WTC11 (cell line): ENCODE results near the gene CLDN6. TPM values are rescaled to one million over a fixed set of nuclear protein-coding genes. Genes with fewer than 3 reads are reported as not detected.

ENCODE experiments used
- ATAC-seq: fragments of 200-7000 bp; cut with Tn5 transposase; 2 replicates; pipeline ENCODE4 v1.10.0; 2021; ENCODE audit warnings: mild to moderate bottlenecking, moderate library complexity
- CTCF ChIA-PET: fragments of 300-600 bp; sonication (Branson Sonifier 250); formaldehyde crosslinking; loops from one replicate; lab custom pipeline; 2021; ENCODE audit warnings: antibody characterized with exemption; lab: Charles Lee
- POLR2A ChIA-PET: fragments of 350-600 bp; sonication (Branson Sonifier 250); formaldehyde crosslinking; loops from one replicate; lab custom pipeline; 2021; ENCODE audit warnings: antibody characterized with exemption; lab: Charles Lee
- DNase-seq: peaks from one replicate; pipeline ENCODE4 v3.0.0; 2021; ENCODE audit warnings: low spot score
- H3K27ac Mint-ChIP-seq: 2 replicates; pipeline ENCODE4 v1.8.0; 2021; ENCODE audit warnings: mixed read lengths
- H3K27me3 Mint-ChIP-seq: 2 replicates; pipeline ENCODE4 v1.8.0; 2021; ENCODE audit warnings: low read depth, mild to moderate bottlenecking, moderate library complexity, mixed read lengths
- H3K36me3 Mint-ChIP-seq: 2 replicates; pipeline ENCODE4 v1.8.0; 2021; ENCODE audit warnings: mixed read lengths
- H3K4me1 Mint-ChIP-seq: 2 replicates; pipeline ENCODE4 v1.8.0; 2022; ENCODE audit warnings: mixed read lengths
- H3K4me3 Mint-ChIP-seq: 2 replicates; pipeline ENCODE4 v1.8.0; 2021; ENCODE audit warnings: mild to moderate bottlenecking, moderate library complexity, mixed read lengths
- H3K9me3 Mint-ChIP-seq: 2 replicates; pipeline ENCODE4 v1.8.0; 2021; ENCODE audit warnings: mixed read lengths
- AFF4 ChIP-seq: sonication (generic); formaldehyde crosslinking; IDR thresholded peaks from 2 replicates; pipeline ENCODE4 v1.8.1; 2023; ENCODE audit warnings: mild to moderate bottlenecking, missing genetic modification reagents, borderline replicate concordance
- AR ChIP-seq: fragments of 250-450 bp; sonication (Bioruptor Pico); IDR thresholded peaks from 2 replicates; pipeline ENCODE4 v1.9.0; 2021; ENCODE audit warnings: mild to moderate bottlenecking
- ARID4B ChIP-seq: sonication (generic); formaldehyde crosslinking; IDR thresholded peaks from 2 replicates; pipeline ENCODE4 v1.8.0; 2023; ENCODE audit warnings: missing genetic modification reagents, mild to moderate bottlenecking, borderline replicate concordance
- CREB1 ChIP-seq: sonication (generic); formaldehyde crosslinking; IDR thresholded peaks from 2 replicates; pipeline ENCODE4 v1.8.0; 2023; ENCODE audit warnings: mild to moderate bottlenecking, missing genetic modification reagents
- EMX1 ChIP-seq: fragments of 250-450 bp; sonication (Bioruptor Pico); IDR thresholded peaks from 2 replicates; pipeline ENCODE4 v1.8.0; 2021; ENCODE audit warnings: mild to moderate bottlenecking
- FOXK1 ChIP-seq: sonication (generic); formaldehyde crosslinking; IDR thresholded peaks from 2 replicates; pipeline ENCODE4 v1.8.0; 2022; ENCODE audit warnings: mild to moderate bottlenecking, moderate library complexity, missing genetic modification reagents
- GTF2I ChIP-seq: fragments of 250-450 bp; sonication (Bioruptor Pico); conservative IDR thresholded peaks from 2 replicates; pipeline ENCODE4 v1.4.0; 2021; ENCODE audit warnings: mild to moderate bottlenecking
- HMGA2 ChIP-seq: fragments of 250-450 bp; sonication (Bioruptor Pico); IDR thresholded peaks from 2 replicates; pipeline ENCODE4 v1.4.0; 2021; ENCODE audit warnings: mild to moderate bottlenecking, moderate library complexity
- NFATC4 ChIP-seq: fragments of 250-450 bp; sonication (Bioruptor Pico); IDR thresholded peaks from 2 replicates; pipeline ENCODE4 v1.9.0; 2021; ENCODE audit warnings: mild to moderate bottlenecking
- NFYB ChIP-seq: sonication (generic); formaldehyde crosslinking; conservative IDR thresholded peaks from 2 replicates; pipeline ENCODE4 v1.8.0; 2022; ENCODE audit warnings: low read depth, missing genetic modification reagents
- PRRX2 ChIP-seq: fragments of 250-450 bp; sonication (Bioruptor Pico); IDR thresholded peaks from 2 replicates; pipeline ENCODE4 v1.8.0; 2021; ENCODE audit warnings: mild to moderate bottlenecking
- TCF7 ChIP-seq: sonication (generic); formaldehyde crosslinking; IDR thresholded peaks from 2 replicates; pipeline ENCODE4 v1.8.0; 2022; ENCODE audit warnings: mild to moderate bottlenecking, low read depth, missing genetic modification reagents, moderate library complexity
- USF2 ChIP-seq: sonication (generic); formaldehyde crosslinking; IDR thresholded peaks from 2 replicates; pipeline ENCODE4 v1.8.1; 2023; ENCODE audit warnings: mild to moderate bottlenecking, missing genetic modification reagents, moderate library complexity
- ZNF219 ChIP-seq: sonication (generic); formaldehyde crosslinking; IDR thresholded peaks from 2 replicates; pipeline ENCODE4 v1.8.0; 2023; ENCODE audit warnings: missing genetic modification reagents, mild to moderate bottlenecking, borderline replicate concordance
- ZNF396 ChIP-seq: fragments of 250-450 bp; sonication (Bioruptor Pico); IDR thresholded peaks from 2 replicates; pipeline ENCODE4 v1.8.0; 2021; ENCODE audit warnings: mild to moderate bottlenecking, moderate library complexity, borderline replicate concordance
- total RNA-seq: library from RNA; stranded (reverse); gene quantifications from 3 replicates; pipeline ENCODE4 v1.2.3, GENCODE V29; 2021
- TF ChIP-seq, protein P1 (sequence below): sonication (generic); formaldehyde crosslinking; IDR thresholded peaks from 2 replicates; pipeline ENCODE4 v1.8.0; 2022; ENCODE audit warnings: mild to moderate bottlenecking, missing genetic modification reagents

The CLDN6 gene
- total RNA-seq, 1 experiment from 2014 or later = 746 TPM

GRCh38 chr16:3026003-3026378, 8.0 kb upstream of the CLDN6 start (continued):
- no peak for TF ChIP-seq AFF4
- TF ChIP-seq CREB1 (CRISPR knock-in tag) = no peak
- TF ChIP-seq ZNF219 (CRISPR knock-in tag) = no peak
- no peak for TF ChIP-seq PRRX2
- TF ChIP-seq ZNF396 (CRISPR knock-in tag) = no peak
- TF ChIP-seq, all 79 proteins: peak for 0

GRCh38 chr16:3025032-3026002, 7.3 kb upstream of the CLDN6 start:
- Mint-ChIP-seq H3K27me3 (no peaks in the 10 kb centered on the region), H3K4me3 (peak overlapping the region; percentile 86), H3K27ac (no peak overlapping the region), H3K9me3 (no peaks in the 10 kb centered on the region), H3K4me1 (peaks cover 35% of the 10 kb centered on the region), H3K36me3 (peaks cover 23% of the 10 kb centered on the region)
- TF ChIP-seq, protein P1, sequence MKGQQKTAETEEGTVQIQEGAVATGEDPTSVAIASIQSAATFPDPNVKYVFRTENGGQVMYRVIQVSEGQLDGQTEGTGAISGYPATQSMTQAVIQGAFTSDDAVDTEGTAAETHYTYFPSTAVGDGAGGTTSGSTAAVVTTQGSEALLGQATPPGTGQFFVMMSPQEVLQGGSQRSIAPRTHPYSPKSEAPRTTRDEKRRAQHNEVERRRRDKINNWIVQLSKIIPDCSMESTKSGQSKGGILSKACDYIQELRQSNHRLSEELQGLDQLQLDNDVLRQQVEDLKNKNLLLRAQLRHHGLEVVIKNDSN (CRISPR knock-in tag) = 0 out of 2 replicates have a peak, but pooled peaks have one; percentile 19
- no peak for TF ChIP-seq USF2 (CRISPR knock-in tag)
- ChIA-PET CTCF (interaction anchor here (0.6 to 8.6 kb wide), 4 partner anchors 18 to 124 kb away, joined by 3 to 360 read pairs (median 8); partner anchors contain the start of gene CLDN9), POLR2A (interaction anchor here (0.6 to 17.1 kb wide), 3 partner anchors 19 to 73 kb away, joined by 4 to 502 read pairs (median 5); partner anchors contain the start of gene CLDN9)
- no peak for DNase-seq
- no peak for ATAC-seq

DNA sequence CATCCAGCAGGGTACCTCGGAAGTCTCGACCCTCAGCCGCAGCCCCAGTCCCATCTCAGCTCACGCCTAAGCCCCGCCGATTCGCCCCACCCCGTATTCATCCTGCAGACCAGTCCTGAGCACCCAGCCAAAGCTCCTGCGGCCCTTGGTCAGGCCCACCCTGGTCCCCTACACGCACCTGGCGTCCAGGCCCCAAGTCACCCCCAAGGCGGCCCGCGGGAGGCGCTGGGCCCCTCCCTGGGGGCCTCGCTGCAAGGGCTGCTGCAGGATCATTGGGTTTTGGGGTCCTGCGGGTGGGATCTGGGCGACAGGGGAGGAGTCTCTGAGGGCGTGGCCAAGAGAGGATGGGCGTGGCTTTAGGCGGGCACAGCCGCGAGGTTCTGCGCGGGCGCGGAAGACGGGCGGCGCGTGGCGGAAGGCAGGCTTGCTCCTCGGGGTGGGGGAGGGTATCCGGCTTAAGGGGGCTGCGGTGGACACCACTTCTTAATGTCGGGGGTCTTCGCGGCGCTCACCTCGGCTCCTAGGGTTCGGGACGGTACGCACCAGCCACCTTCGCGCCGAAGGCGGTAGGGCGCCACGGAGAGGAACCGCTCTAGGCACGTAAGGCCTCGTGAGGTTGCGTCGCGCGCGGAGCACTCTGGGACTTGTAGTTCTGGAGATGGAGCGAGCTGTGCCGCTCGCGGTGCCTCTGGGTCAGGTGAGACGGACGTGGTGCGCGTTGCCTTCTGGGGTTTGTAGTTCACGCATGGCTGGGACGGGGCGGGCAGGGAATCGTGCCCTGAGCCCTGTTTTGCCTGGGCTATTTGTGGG, 5.9 kb upstream of the CLDN6 start, which contains the start of the genes HCFC1R1 and THOC6:
TSS of gene HCFC1R1 (minus strand) at position 274 of the 810 bp plus-strand sequence. CDS start at position 273, 1 bp downstream.
TSS of gene THOC6 (plus strand) at position 367 of the 810 bp plus-strand sequence. CDS start at position 659, 292 bp downstream.
- POLR2A ChIA-PET = interaction anchor here (0.6 to 17.1 kb wide), 6 partner anchors 10 to 76 kb away, joined by 3 to 502 read pairs (median 4); partner anchors contain the start of genes CLDN9 and ZSCAN10
- peaks cover 37% of the 10 kb centered on the region for H3K4me1 Mint-ChIP-seq
- peak within 1 kb of the TSS; percentile 99 for H3K27ac Mint-ChIP-seq
- CTCF ChIA-PET = interaction anchor here (0.6 to 8.6 kb wide), 11 partner anchors 7 to 127 kb away, joined by 3 to 360 read pairs (median 6); partner anchors contain the start of genes CLDN9 and ZSCAN10
- H3K36me3 Mint-ChIP-seq = peaks cover 19% of the 10 kb centered on the region
- peak; percentile 98 for DNase-seq
- H3K4me3 Mint-ChIP-seq = peak within 1 kb of the TSS; percentile 86
- peak; percentile 47 for ATAC-seq
- no peaks in the 10 kb centered on the region for H3K9me3 Mint-ChIP-seq
- H3K27me3 Mint-ChIP-seq = peaks cover 2% of the 10 kb centered on the region; the same call in 1 of the 2 replicates
- peak; percentile 41; the same call in 1 of the 2 replicates for TF ChIP-seq EMX1
- peak; percentile 39; the same call in 1 of the 2 replicates for TF ChIP-seq FOXK1 (CRISPR knock-in tag)
- TF ChIP-seq NFATC4 (CRISPR knock-in tag) = peak; percentile 85
- TF ChIP-seq TCF7 (CRISPR knock-in tag) = no peak
- TF ChIP-seq HMGA2 (CRISPR knock-in tag) = no peak
- TF ChIP-seq NFYB = no peak
- TF ChIP-seq AR = 0 out of 2 replicates have a peak, but pooled peaks have one; percentile 5
- TF ChIP-seq GTF2I (CRISPR knock-in tag) = no peak
- TF ChIP-seq ARID4B = peak; percentile 93
